Measurements from ENCODE around the gene PFKFB3. TPM values are rescaled to one million over a fixed set of nuclear protein-coding genes. Genes with fewer than 3 reads are reported as not detected.

PFKFB3 gene
- 99.7 and 103 TPM in 2 replicates for total RNA-seq

DNA sequence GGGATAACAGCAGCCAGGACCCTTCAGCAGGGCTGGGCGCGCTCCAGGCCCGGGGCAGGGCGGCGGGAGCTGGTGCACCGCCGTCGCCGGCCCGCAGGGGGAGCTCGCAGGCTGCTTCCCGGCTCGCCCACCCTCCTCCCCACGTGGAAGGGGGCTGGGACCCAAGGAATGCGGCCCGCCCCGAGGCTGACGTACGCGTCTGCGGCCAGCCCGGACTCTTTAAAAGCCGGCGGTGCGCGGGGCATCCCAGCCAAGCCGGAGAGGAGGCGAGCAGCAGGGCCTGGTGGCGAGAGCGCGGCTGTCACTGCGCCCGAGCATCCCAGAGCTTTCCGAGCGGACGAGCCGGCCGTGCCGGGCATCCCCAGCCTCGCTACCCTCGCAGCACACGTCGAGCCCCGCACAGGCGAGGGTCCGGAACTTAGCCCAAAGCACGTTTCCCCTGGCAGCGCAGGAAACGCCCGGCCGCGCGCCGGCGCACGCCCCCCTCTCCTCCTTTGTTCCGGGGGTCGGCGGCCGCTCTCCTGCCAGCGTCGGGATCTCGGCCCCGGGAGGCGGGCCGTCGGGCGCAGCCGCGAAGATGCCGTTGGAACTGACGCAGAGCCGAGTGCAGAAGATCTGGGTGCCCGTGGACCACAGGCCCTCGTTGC lies at the start of gene PFKFB3:
TSS of gene PFKFB3 (plus strand) at position 249 of the 647 bp plus-strand sequence. CDS start at position 578, 329 bp downstream.

Small RNA genes within 50 kb of the gene (small RNA-seq; reads per million reads assigned to genes)
- not detected for gene RF00019

Other genes with a start within 250 kb of the PFKFB3 start
- 3.0 and 3.4 TPM in 2 replicates for gene IL15RA, start 225.4 kb upstream of the PFKFB3 start, total RNA-seq
- gene IL2RA, start 140.6 kb upstream of the PFKFB3 start, total RNA-seq = not detected in 2 replicates
- gene RBM17, start 113.9 kb upstream of the PFKFB3 start, total RNA-seq = 24.3 and 25.1 TPM in 2 replicates